ENCODE results near the gene GLDN.

GRCh38 chr15:51374131-51374530, 32.7 kb downstream of the GLDN start:
- TF ChIP-seq, protein P1, sequence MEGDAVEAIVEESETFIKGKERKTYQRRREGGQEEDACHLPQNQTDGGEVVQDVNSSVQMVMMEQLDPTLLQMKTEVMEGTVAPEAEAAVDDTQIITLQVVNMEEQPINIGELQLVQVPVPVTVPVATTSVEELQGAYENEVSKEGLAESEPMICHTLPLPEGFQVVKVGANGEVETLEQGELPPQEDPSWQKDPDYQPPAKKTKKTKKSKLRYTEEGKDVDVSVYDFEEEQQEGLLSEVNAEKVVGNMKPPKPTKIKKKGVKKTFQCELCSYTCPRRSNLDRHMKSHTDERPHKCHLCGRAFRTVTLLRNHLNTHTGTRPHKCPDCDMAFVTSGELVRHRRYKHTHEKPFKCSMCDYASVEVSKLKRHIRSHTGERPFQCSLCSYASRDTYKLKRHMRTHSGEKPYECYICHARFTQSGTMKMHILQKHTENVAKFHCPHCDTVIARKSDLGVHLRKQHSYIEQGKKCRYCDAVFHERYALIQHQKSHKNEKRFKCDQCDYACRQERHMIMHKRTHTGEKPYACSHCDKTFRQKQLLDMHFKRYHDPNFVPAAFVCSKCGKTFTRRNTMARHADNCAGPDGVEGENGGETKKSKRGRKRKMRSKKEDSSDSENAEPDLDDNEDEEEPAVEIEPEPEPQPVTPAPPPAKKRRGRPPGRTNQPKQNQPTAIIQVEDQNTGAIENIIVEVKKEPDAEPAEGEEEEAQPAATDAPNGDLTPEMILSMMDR (IDR thresholded peaks at IDR 0.05; ENCODE audit: insufficient read depth, low read depth, low read length) = no peak
- TF ChIP-seq EZH2 (IDR thresholded peaks at IDR 0.05; ENCODE audit: insufficient read depth, low read length) = no peak

Data from astrocyte (in vitro differentiated cells and primary cell).